Right kidney (tissue), 1 donor: ENCODE results near the gene HOXD12.

Source experiments
- DNase-seq: peaks from one replicate; pipeline ENCODE4 v3.0.0-alpha.2; 2016

HOXD12 gene

GRCh38 chr2:176080540-176081375 is 18.8 kb upstream of the HOXD12 start:
- peak; percentile 85 for DNase-seq

GRCh38 chr2:176081376-176081836 is 18.2 kb upstream of the HOXD12 start:
- DNase-seq = no peak

GRCh38 chr2:176081837-176082524 is 17.6 kb upstream of the HOXD12 start:
- peak; percentile 92 for DNase-seq

GRCh38 chr2:176082525-176082823 is 17.1 kb upstream of the HOXD12 start:
- no peak for DNase-seq

GRCh38 chr2:176082824-176083751 is 16.5 kb upstream of the HOXD12 start:
- peak; percentile 83 for DNase-seq

GRCh38 chr2:176083796-176084261 is 15.8 kb upstream of the HOXD12 start, which contains the start of gene EVX2:
Gene EVX2, minus strand, starts transcription at chr2:176083962. Its CDS starts 186 bp downstream, at chr2:176083776.
- DNase-seq = peak; percentile 64

- DNase-seq = no peak
Observed at GRCh38 chr2:176084611-176085119, 14.9 kb upstream of the HOXD12 start.

- peak; percentile 71 for DNase-seq
Observed at GRCh38 chr2:176085120-176085788, 14.3 kb upstream of the HOXD12 start.

- peak; percentile 70 for DNase-seq
Observed at GRCh38 chr2:176085861-176086771, 13.5 kb upstream of the HOXD12 start.

- DNase-seq = no peak
Observed at GRCh38 chr2:176087330-176088047, 12.1 kb upstream of the HOXD12 start.

GRCh38 chr2:176088048-176088936 is 11.3 kb upstream of the HOXD12 start:
- DNase-seq = peak; percentile 89

GRCh38 chr2:176088937-176089842 is 10.4 kb upstream of the HOXD12 start:
- peak; percentile 26 for DNase-seq

GRCh38 chr2:176089843-176090395 is 9.7 kb upstream of the HOXD12 start:
- peak; percentile 24 for DNase-seq

GRCh38 chr2:176090862-176091261 is 8.7 kb upstream of the HOXD12 start:
- DNase-seq = no peak

- peak; percentile 68 for DNase-seq
Observed at GRCh38 chr2:176091329-176092258, 8.0 kb upstream of the HOXD12 start.
